ENCODE measurements around the gene RNF4.

RNF4 gene, protein sequence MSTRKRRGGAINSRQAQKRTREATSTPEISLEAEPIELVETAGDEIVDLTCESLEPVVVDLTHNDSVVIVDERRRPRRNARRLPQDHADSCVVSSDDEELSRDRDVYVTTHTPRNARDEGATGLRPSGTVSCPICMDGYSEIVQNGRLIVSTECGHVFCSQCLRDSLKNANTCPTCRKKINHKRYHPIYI

GRCh38 chr4:2468456-2469191 lies at the start of gene RNF4:
Gene RNF4 (plus strand): TSS chr4:2469106. CDS start chr4:2490494, 21,388 bp downstream.
- no peak for TF ChIP-seq ZNF565 (CRISPR knock-in tag; conservative IDR thresholded peaks at IDR 0.05; ENCODE audit: low read depth)
- TF ChIP-seq POU6F1 (CRISPR knock-in tag; IDR thresholded peaks at IDR 0.05; ENCODE audit: borderline replicate concordance, low read depth): no peak
- no peak for TF ChIP-seq ZFP3 (CRISPR knock-in tag; IDR thresholded peaks at IDR 0.05)
- TF ChIP-seq, protein P1, sequence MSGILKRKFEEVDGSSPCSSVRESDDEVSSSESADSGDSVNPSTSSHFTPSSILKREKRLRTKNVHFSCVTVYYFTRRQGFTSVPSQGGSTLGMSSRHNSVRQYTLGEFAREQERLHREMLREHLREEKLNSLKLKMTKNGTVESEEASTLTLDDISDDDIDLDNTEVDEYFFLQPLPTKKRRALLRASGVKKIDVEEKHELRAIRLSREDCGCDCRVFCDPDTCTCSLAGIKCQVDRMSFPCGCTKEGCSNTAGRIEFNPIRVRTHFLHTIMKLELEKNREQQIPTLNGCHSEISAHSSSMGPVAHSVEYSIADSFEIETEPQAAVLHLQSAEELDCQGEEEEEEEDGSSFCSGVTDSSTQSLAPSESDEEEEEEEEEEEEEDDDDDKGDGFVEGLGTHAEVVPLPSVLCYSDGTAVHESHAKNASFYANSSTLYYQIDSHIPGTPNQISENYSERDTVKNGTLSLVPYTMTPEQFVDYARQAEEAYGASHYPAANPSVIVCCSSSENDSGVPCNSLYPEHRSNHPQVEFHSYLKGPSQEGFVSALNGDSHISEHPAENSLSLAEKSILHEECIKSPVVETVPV (CRISPR knock-in tag; IDR thresholded peaks at IDR 0.05): no peak
- no peak for TF ChIP-seq RARB (CRISPR knock-in tag; IDR thresholded peaks at IDR 0.05)
- no peak for TF ChIP-seq ZNF70 (CRISPR knock-in tag; IDR thresholded peaks at IDR 0.05)
- no peak for TF ChIP-seq CSDC2 (CRISPR knock-in tag; IDR thresholded peaks at IDR 0.05)
- TF ChIP-seq OSR1 (CRISPR knock-in tag; IDR thresholded peaks at IDR 0.05): no peak
- no peak for TF ChIP-seq PPARA (CRISPR knock-in tag; IDR thresholded peaks at IDR 0.05; ENCODE audit: borderline replicate concordance)
- TF ChIP-seq GLIS3 (CRISPR knock-in tag; IDR thresholded peaks at IDR 0.05): no peak
- TF ChIP-seq BACH2 (CRISPR knock-in tag; IDR thresholded peaks at IDR 0.05; ENCODE audit: borderline replicate concordance): no peak
- no peak for TF ChIP-seq PATZ1 (CRISPR knock-in tag; IDR thresholded peaks at IDR 0.05; ENCODE audit: borderline replicate concordance)
- TF ChIP-seq TCF4 (CRISPR knock-in tag; IDR thresholded peaks at IDR 0.05; ENCODE audit: borderline replicate concordance): no peak
- TF ChIP-seq ESRRG (CRISPR knock-in tag; IDR thresholded peaks at IDR 0.05): no peak
- no peak for TF ChIP-seq SNAI2 (CRISPR knock-in tag; IDR thresholded peaks at IDR 0.05)
- no peak for TF ChIP-seq ZNF8 (CRISPR knock-in tag; IDR thresholded peaks at IDR 0.05)
- peak; percentile 93 for ATAC-seq

- TF ChIP-seq ZNF565 (CRISPR knock-in tag; conservative IDR thresholded peaks at IDR 0.05; ENCODE audit: low read depth): no peak
- no peak for TF ChIP-seq ZNF70 (CRISPR knock-in tag; IDR thresholded peaks at IDR 0.05)
- no peak for TF ChIP-seq OSR1 (CRISPR knock-in tag; IDR thresholded peaks at IDR 0.05)
- no peak for TF ChIP-seq SNAI2 (CRISPR knock-in tag; IDR thresholded peaks at IDR 0.05)
- no peak for TF ChIP-seq PPARA (CRISPR knock-in tag; IDR thresholded peaks at IDR 0.05; ENCODE audit: borderline replicate concordance)
- no peak for TF ChIP-seq POU6F1 (CRISPR knock-in tag; IDR thresholded peaks at IDR 0.05; ENCODE audit: borderline replicate concordance, low read depth)
- no peak for TF ChIP-seq GLIS3 (CRISPR knock-in tag; IDR thresholded peaks at IDR 0.05)
- no peak for TF ChIP-seq ZFP3 (CRISPR knock-in tag; IDR thresholded peaks at IDR 0.05)
- no peak for TF ChIP-seq ZNF8 (CRISPR knock-in tag; IDR thresholded peaks at IDR 0.05)
- no peak for TF ChIP-seq TOX (CRISPR knock-in tag; IDR thresholded peaks at IDR 0.05; ENCODE audit: borderline replicate concordance)
- TF ChIP-seq CSDC2 (CRISPR knock-in tag; IDR thresholded peaks at IDR 0.05): no peak
- no peak for TF ChIP-seq BACH2 (CRISPR knock-in tag; IDR thresholded peaks at IDR 0.05; ENCODE audit: borderline replicate concordance)
- no peak for TF ChIP-seq PATZ1 (CRISPR knock-in tag; IDR thresholded peaks at IDR 0.05; ENCODE audit: borderline replicate concordance)
- no peak for TF ChIP-seq ESRRG (CRISPR knock-in tag; IDR thresholded peaks at IDR 0.05)
- TF ChIP-seq ZC3H10 (CRISPR knock-in tag; IDR thresholded peaks at IDR 0.05): no peak
- TF ChIP-seq TCF4 (CRISPR knock-in tag; IDR thresholded peaks at IDR 0.05; ENCODE audit: borderline replicate concordance): no peak
- TF ChIP-seq, protein P1 (CRISPR knock-in tag; IDR thresholded peaks at IDR 0.05): no peak
These were observed 49.1 kb upstream of the RNF4 start for GRCh38 chr4:2419814-2420213.

More at GRCh38 chr4:2419814-2420213, 49.1 kb upstream of the RNF4 start:
- ATAC-seq: no peak

Data from SK-N-SH treated with all-trans-retinoic acid at 6 μM for 48 hours (cell line).